AG20443 (cell line): ENCODE measurements around the gene NSD1.

ENCODE experiments used
- DNase-seq: peaks from one replicate; pipeline ENCODE4 v3.0.0; 2012; ENCODE audit warnings: low spot score, mixed read lengths

The NSD1 gene

GRCh38 chr5:177133096-177133852, at the start of gene NSD1:
Gene NSD1 (plus strand): TSS chr5:177133773. CDS start chr5:177135104, 1,331 bp downstream.
- peak; percentile 95 for DNase-seq

DNA sequence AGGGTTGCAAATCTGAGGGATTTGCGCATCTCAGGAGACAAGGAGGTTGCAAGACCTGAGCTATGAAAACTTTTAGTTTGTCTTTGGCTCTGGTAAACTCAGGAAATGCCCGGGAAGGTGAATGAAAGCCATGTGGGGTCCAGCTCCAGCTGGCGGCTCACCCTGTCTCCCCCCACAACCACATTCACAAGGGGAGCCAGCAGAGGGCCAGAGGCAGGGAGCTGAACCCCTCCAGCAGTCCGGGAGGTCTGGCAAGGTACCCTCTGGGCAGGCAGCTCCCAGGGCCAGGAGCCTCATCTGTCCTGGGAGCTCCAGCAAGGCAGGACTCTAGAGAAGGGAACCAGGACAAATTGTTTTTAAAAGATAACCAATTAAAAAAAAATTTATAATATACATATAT, 49.4 kb upstream of the NSD1 start:
- DNase-seq, result no peak

DNA sequence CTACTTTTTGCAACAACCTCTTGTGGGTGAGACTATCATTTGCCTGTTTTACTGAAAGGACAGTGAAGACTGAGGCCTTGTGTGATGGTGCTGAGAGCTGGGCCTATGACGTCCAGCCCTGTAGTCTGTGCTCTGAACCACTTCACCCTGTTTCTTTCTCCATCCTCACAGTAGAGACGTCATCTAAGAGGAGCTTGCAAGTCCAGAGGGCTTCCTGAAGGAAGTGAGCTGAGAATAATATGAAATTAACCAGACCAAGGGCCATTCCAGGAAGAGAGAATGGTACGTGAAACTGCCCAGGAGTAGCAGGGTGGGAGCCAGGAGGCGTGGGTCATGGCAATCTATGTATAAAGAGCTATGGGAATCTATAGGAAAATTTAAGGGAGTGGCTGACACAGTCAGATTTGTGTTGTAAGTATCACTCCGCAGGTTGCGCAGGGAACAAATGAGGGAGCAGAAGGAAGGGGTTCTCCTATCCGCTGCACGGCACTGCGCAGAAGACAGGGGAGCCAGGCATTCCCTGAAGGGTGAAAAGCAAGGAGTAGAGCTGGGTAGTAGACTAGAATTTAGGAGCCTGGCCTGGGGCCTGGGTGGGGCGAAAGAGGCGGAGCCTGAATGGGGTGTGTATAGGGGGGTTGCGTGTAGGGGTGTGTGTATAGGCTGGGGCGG, 47.5 kb upstream of the NSD1 start:
- DNase-seq, result no peak

GRCh38 chr5:177086654-177087397, 46.7 kb upstream of the NSD1 start, which contains the start of gene FGFR4:
Gene FGFR4 (plus strand): TSS chr5:177086915. CDS start chr5:177089603, 2,688 bp downstream.
- peak; percentile 94 for DNase-seq

- DNase-seq, result no peak
Observed at GRCh38 chr5:177087398-177088005, 46.1 kb upstream of the NSD1 start.

DNA sequence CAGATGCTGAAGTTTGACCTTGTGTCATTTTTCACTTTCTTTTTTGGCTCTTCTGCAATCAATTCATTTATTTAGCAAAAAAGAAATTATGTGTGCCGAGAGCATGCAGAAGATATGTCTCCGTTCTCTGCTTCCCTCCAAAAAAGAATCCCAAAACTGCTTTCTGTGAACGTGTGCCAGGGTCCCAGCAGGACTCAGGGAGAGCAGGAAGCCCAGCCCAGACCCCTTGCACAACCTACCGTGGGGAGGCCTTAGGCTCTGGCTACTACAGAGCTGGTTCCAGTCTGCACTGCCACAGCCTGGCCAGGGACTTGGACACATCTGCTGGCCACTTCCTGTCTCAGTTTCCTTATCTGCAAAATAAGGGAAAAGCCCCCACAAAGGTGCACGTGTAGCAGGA, 44.4 kb upstream of the NSD1 start:
- no peak for DNase-seq

DNA sequence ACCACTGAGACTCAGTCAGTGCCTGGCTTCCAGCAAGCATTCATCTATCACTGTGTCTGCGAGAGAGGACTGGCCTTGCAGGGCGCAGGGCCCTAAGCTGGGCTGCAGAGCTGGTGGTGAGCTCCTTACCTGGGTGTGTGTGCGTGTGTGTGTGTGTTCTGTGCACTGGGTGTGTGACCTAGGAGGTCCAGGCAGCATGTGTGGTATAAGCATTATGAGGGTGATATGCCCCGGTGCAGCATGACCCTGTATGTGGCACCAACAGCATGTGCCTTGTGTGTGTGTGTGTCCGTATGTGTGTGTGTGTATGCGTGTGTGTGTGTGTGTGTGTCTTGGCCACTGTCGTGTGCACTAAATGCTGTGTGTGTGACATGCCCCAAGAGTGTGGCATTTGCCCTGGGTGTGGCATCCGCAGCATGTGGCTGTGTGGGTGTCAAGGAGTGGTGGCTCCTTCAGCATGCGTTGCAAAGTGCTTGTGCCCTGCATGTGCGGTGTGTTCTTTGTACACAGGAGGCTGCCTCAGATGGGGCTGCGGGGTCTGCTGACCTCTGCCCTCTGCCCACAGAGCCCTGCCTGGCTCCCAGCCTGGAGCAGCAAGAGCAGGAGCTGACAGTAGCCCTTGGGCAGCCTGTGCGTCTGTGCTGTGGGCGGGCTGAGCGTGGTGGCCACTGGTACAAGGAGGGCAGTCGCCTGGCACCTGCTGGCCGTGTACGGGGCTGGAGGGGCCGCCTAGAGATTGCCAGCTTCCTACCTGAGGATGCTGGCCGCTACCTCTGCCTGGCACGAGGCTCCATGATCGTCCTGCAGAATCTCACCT, 43.5 kb upstream of the NSD1 start:
- no peak for DNase-seq

DNA sequence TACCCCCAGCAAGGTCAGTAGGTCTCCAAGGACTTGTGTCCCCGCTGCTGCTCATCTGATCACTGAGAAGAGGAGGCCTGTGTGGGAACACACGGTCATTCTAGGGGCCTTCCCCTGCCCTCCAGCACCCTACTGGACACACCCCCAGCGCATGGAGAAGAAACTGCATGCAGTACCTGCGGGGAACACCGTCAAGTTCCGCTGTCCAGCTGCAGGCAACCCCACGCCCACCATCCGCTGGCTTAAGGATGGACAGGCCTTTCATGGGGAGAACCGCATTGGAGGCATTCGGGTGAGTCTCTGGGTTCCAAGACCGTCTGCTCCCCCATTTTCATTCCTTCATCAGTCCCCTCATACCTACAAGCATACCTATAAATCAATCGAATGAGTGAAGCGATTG, 42.8 kb upstream of the NSD1 start:
- DNase-seq, result no peak

GRCh38 chr5:177091232-177091631, 42.3 kb upstream of the NSD1 start:
- DNase-seq, result no peak

DNA sequence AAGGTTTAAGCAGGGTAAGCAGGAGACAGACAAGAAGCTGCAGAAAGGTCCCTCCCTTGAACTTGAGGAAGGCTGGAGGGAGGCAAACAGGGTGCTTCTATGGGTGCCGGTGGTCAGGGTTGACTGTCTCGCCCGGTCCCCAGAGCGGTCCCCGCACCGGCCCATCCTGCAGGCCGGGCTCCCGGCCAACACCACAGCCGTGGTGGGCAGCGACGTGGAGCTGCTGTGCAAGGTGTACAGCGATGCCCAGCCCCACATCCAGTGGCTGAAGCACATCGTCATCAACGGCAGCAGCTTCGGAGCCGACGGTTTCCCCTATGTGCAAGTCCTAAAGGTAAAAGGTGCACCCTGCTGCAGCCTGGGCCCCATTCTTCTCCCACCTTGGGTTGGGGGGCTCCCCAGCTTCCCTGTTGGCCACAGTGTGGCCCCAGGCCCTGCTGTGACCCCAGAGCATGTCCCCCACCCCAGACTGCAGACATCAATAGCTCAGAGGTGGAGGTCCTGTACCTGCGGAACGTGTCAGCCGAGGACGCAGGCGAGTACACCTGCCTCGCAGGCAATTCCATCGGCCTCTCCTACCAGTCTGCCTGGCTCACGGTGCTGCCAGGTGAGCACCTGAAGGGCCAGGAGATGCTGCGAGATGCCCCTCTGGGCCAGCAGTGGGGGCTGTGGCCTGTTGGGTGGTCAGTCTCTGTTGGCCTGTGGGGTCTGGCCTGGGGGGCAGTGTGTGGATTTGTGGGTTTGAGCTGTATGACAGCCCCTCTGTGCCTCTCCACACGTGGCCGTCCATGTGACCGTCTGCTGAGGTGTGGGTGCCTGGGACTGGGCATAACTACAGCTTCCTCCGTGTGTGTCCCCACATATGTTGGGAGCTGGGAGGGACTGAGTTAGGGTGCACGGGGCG, 41.1 kb upstream of the NSD1 start:
- DNase-seq, result no peak

DNA sequence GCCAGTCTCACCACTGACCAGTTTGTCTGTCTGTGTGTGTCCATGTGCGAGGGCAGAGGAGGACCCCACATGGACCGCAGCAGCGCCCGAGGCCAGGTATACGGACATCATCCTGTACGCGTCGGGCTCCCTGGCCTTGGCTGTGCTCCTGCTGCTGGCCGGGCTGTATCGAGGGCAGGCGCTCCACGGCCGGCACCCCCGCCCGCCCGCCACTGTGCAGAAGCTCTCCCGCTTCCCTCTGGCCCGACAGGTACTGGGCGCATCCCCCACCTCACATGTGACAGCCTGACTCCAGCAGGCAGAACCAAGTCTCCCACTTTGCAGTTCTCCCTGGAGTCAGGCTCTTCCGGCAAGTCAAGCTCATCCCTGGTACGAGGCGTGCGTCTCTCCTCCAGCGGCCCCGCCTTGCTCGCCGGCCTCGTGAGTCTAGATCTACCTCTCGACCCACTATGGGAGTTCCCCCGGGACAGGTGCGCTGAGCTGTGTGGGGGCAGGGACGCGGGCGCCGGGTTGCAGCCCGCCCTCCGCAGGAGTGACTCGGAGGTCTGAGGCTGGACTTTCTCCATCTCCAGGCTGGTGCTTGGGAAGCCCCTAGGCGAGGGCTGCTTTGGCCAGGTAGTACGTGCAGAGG, 40.4 kb upstream of the NSD1 start:
- DNase-seq, result no peak

DNA sequence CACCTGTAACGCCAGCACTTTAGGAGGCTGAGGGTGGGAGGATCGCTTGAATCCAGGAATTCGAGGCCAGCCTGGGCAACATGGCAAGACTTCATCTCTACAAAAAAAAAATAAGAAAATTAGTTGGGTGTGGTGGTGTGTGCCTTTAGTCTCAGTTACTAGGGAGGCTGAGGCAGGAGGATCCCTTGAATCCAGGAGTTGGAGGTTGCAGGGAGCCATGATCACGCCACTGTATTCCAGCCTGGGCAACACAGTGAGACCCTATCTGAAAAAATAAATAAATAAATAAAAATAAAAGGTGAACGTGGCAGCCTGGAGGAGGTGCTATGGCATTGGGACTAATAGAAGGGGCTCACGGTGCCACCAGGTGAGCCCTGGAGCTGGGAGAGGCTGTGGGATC, 39.8 kb upstream of the NSD1 start:
- DNase-seq, result no peak

DNA sequence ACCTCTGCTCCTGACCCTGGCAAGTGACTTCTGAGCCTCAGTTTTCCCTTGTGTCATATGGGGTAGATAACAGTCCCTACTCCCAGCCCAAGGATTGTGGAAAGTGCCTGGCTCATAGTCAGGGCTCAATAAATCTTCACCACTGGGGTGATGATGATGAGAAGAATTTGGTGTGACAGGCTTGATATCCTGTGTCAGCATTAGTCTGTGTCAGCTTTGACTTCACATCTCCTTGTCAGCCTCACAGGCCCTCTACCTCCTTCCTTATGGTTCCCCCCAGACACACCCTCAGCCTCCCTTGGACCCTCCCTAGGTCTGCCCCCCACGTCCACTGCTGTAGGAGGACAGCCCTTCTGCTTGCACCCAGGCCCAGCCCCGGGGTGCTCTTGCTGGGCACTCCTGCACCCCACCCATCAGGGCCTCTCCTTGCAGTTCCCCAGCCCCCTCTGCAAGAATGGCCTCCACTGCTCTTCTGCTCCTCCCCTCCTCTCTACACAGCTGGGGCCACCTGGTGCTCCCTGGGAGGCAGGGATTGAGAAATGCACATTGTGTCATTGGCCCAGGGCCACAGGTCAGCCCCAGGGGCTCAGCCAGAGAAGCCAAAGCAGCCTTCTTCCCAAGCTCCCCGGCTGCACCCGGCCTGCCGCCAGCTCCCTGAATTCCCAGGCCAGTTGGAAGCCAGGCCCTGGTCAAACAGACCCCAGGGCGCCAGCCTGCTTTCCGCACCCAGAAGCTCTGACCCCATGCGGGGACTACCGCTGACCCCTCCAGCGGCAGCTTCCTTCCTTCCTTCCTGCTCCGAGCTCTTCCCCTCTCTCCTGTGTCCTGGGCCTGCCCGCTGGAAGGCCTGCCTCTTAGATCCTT, 39.1 kb upstream of the NSD1 start:
- DNase-seq, result peak; percentile 63

- DNase-seq, result no peak
Observed at GRCh38 chr5:177095088-177095669, 38.4 kb upstream of the NSD1 start.

- DNase-seq, result no peak
Observed at GRCh38 chr5:177096162-177097015, 37.2 kb upstream of the NSD1 start.

- no peak for DNase-seq
Observed at GRCh38 chr5:177097016-177097985, 36.3 kb upstream of the NSD1 start.

DNA sequence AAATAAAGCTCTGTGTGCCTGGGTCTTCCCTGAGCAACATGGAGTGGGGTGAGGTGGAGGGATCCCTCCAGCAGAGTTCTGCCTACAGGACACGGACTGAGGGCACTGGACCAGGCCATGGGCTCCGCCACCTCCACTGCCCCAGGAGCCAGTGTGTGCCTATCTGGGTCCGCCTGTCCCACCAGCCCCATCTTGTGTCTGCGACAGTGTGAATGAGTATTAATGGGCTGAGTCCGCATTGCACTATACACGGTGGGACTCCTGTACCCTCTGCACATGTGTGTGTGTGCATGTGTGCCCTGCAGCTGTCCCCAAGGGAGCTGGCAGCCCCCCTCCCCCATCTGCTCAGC, 35.5 kb upstream of the NSD1 start:
- no peak for DNase-seq
